ENCODE data around the gene POU6F2.

POU6F2 gene

GRCh38 chr7:39091145-39091544 is 113.4 kb downstream of the POU6F2 start:
- no peak for TF ChIP-seq YY1 (IDR thresholded peaks at IDR 0.05; ENCODE audit: low read depth)
- TF ChIP-seq CEBPB (IDR thresholded peaks at IDR 0.05): no peak
- no peak for TF ChIP-seq EP300 (IDR thresholded peaks at IDR 0.05; ENCODE audit: borderline replicate concordance)
- TF ChIP-seq TAF1 (IDR thresholded peaks at IDR 0.05; ENCODE audit: low read depth): no peak
- no peak for TF ChIP-seq TEAD4 (IDR thresholded peaks at IDR 0.05)
- TF ChIP-seq MAX (IDR thresholded peaks at IDR 0.05): no peak
- no peak for TF ChIP-seq ZBTB7A (IDR thresholded peaks at IDR 0.05; ENCODE audit: low read depth)
- TF ChIP-seq FOXM1 (IDR thresholded peaks at IDR 0.05; ENCODE audit: borderline replicate concordance, low read depth): no peak
- TF ChIP-seq NFIC (IDR thresholded peaks at IDR 0.05): no peak
- no peak for TF ChIP-seq USF1 (IDR thresholded peaks at IDR 0.05)
- no peak for TF ChIP-seq REST (IDR thresholded peaks at IDR 0.05; ENCODE audit: low read depth)
- TF ChIP-seq CREB1 (IDR thresholded peaks at IDR 0.05; ENCODE audit: low read depth): no peak
- no peak for TF ChIP-seq EGR1 (IDR thresholded peaks at IDR 0.05)
- TF ChIP-seq TCF12 (IDR thresholded peaks at IDR 0.05; ENCODE audit: low read depth): no peak
- TF ChIP-seq RAD21 (IDR thresholded peaks at IDR 0.05; ENCODE audit: low read depth): no peak

DNA sequence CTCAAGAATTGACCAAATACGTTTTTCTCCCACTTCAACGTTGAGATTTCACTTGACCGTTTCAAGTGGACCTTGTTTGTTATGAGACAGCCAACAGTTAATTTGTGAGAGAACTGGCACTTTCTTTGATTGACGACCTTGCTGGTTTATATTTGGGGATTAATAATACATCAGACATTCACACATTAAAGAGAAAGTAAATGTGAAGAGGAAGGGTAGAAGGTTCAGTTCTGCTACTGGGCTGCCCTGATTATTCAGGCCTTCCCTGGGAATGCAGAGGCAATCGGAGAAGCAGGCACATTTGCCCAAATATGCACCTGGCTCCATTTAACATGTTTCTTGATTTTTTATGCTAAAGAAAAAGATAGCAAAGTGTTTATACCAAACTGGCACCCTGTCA is 114.1 kb downstream of the POU6F2 start:
- TF ChIP-seq CEBPB (IDR thresholded peaks at IDR 0.05) (no peak), CREB1 (IDR thresholded peaks at IDR 0.05; ENCODE audit: low read depth) (no peak), USF1 (IDR thresholded peaks at IDR 0.05) (no peak), TCF12 (IDR thresholded peaks at IDR 0.05; ENCODE audit: low read depth) (no peak), YY1 (IDR thresholded peaks at IDR 0.05; ENCODE audit: low read depth) (no peak), EP300 (IDR thresholded peaks at IDR 0.05; ENCODE audit: borderline replicate concordance) (no peak), REST (IDR thresholded peaks at IDR 0.05; ENCODE audit: low read depth) (no peak), NFIC (IDR thresholded peaks at IDR 0.05) (no peak), RAD21 (IDR thresholded peaks at IDR 0.05; ENCODE audit: low read depth) (no peak), FOXM1 (IDR thresholded peaks at IDR 0.05; ENCODE audit: borderline replicate concordance, low read depth) (no peak), ZBTB7A (IDR thresholded peaks at IDR 0.05; ENCODE audit: low read depth) (no peak), TAF1 (IDR thresholded peaks at IDR 0.05; ENCODE audit: low read depth) (no peak), MAX (IDR thresholded peaks at IDR 0.05) (no peak), EGR1 (IDR thresholded peaks at IDR 0.05) (no peak), TEAD4 (IDR thresholded peaks at IDR 0.05) (no peak)

GRCh38 chr7:39094731-39095130 is 117.0 kb downstream of the POU6F2 start:
- TF ChIP-seq REST (IDR thresholded peaks at IDR 0.05; ENCODE audit: low read depth) (no peak), USF1 (IDR thresholded peaks at IDR 0.05) (no peak), TAF1 (IDR thresholded peaks at IDR 0.05; ENCODE audit: low read depth) (no peak), MAX (IDR thresholded peaks at IDR 0.05) (no peak), EP300 (IDR thresholded peaks at IDR 0.05; ENCODE audit: borderline replicate concordance) (no peak), TCF12 (IDR thresholded peaks at IDR 0.05; ENCODE audit: low read depth) (no peak), CREB1 (IDR thresholded peaks at IDR 0.05; ENCODE audit: low read depth) (no peak), ZBTB7A (IDR thresholded peaks at IDR 0.05; ENCODE audit: low read depth) (no peak), EGR1 (IDR thresholded peaks at IDR 0.05) (no peak), TEAD4 (IDR thresholded peaks at IDR 0.05) (no peak), YY1 (IDR thresholded peaks at IDR 0.05; ENCODE audit: low read depth) (no peak), CEBPB (IDR thresholded peaks at IDR 0.05) (no peak), RAD21 (IDR thresholded peaks at IDR 0.05; ENCODE audit: low read depth) (no peak)
